ENCODE measurements around the gene GNE.

The GNE gene

DNA sequence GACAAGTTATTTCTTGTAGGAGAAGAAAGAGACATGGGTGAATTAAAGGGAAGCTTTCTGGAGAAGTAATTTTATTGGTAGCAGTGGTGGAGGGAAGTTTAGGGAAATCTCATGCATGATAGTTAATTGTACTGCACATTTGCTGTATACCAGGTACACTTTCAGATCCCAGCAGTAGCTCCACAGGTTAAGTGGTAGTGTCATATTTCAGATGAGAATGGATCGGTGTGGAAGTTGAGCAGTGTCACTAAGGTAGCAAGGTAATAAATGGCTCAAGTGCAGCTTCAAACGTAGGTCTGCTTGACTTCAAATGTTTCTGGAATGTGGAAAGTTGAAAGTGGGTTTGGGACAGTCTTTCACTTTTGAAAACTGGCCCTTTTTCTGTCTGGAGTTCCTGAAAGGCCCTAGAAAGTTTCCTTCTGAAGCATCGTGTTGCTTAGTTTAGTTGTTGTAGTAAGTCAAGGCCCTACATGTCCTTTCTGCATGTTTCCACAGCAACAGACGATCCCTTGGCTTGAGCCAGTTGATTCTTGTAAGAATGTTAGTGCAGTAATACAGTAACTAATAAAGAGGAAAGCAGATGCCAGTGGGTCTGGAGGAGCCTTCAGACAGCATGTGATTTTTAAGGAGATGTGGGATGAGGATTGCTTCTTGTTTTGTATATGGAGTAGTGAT lies 63.8 kb downstream of the GNE start:
- TF ChIP-seq, protein P1, sequence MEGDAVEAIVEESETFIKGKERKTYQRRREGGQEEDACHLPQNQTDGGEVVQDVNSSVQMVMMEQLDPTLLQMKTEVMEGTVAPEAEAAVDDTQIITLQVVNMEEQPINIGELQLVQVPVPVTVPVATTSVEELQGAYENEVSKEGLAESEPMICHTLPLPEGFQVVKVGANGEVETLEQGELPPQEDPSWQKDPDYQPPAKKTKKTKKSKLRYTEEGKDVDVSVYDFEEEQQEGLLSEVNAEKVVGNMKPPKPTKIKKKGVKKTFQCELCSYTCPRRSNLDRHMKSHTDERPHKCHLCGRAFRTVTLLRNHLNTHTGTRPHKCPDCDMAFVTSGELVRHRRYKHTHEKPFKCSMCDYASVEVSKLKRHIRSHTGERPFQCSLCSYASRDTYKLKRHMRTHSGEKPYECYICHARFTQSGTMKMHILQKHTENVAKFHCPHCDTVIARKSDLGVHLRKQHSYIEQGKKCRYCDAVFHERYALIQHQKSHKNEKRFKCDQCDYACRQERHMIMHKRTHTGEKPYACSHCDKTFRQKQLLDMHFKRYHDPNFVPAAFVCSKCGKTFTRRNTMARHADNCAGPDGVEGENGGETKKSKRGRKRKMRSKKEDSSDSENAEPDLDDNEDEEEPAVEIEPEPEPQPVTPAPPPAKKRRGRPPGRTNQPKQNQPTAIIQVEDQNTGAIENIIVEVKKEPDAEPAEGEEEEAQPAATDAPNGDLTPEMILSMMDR (IDR thresholded peaks at IDR 0.05; ENCODE audit: low read depth, low read length, missing control alignments), result no peak
- no peak overlapping the region for H3K4me3 ChIP-seq (ENCODE audit: low read depth, low read length)
- no peak for DNase-seq (ENCODE audit: low read depth)

DNA sequence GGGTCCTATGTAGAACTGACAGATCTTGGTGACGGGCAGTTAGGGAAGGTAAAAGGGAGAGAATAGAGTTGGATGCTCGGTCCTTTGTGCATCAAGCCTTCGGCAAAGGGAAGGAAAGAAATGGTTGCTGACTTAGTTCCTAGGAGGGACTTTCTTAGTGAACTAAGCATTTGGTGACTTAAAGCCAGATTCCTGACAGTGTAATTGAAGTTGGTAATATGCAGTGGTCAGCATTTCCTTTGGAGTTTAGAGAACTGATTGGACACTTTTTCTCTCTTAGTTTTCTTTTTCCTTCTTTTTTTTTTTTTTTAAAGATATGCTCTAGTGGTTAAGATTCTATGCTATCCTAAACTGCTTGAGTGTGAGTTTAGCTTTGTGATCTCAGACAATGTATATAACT lies 65.2 kb downstream of the GNE start:
- DNase-seq (ENCODE audit: low read depth), result no peak
- TF ChIP-seq, protein P1 (IDR thresholded peaks at IDR 0.05; ENCODE audit: low read depth, low read length, missing control alignments), result no peak
- peak overlapping the region; percentile 97 for H3K4me3 ChIP-seq (ENCODE audit: low read depth, low read length)

DNA sequence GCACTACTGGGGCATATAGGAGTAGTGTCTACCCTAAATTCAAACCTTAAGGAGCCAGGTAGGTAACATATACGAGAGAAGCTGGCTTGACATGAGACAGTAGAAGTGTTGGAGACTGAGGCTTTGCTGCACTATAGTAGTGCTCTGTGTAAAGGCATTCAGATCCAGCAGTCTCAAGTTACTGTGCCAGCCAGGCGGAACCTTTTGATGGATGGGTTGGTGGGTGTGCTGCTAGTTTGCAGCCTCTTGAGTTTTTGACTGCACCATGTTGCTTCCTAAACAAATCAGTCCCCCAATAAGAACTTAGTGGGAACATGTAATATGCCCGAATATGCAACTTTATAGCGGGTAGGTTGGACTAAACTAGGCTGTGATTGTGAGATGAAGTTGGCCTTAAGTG lies 66.1 kb downstream of the GNE start:
- TF ChIP-seq, protein P1 (IDR thresholded peaks at IDR 0.05; ENCODE audit: low read depth, low read length, missing control alignments), result no peak
- DNase-seq (ENCODE audit: low read depth), result no peak
- peak overlapping the region; percentile 97 for H3K4me3 ChIP-seq (ENCODE audit: low read depth, low read length)

DNA sequence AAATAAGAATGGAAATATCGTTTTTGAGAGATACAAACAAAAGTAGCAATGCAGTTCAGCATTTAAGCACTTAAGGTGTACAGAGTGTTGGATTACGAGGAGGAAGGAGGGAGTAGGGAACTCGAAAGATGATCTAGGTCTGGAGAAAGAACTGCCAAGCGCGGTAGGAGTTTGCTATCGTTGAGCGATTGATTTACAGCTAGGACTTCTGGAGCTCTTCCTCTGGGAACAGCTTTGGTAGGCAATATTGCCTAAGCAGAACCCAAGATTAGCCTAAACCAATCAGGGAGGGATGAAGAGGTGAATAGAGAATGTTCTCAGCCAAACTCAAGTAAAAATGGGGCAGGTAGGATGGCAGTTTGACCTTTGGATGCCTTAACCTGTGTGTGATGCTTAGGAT lies 66.6 kb downstream of the GNE start:
- TF ChIP-seq, protein P1 (IDR thresholded peaks at IDR 0.05; ENCODE audit: low read depth, low read length, missing control alignments), result no peak
- peak overlapping the region; percentile 97 for H3K4me3 ChIP-seq (ENCODE audit: low read depth, low read length)
- no peak for DNase-seq (ENCODE audit: low read depth)

DNA sequence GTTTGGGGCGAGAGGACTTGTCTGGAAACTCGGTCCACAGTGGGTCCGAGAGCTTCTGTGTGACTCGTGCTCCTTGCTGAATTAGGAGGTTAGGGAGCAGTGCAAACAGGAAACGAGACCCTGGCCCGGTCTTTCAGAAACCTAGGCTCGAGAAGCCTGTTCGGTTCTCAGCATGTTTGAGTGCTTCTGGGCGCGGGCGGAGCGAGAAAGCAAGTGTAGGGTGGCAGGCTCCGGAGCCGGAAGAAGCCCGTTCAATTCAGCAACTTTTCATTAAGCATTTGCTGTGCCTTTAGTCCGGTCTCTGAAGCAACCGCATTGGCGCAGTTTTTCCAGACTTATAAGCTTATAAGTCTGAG lies 67.0 kb downstream of the GNE start:
- H3K4me3 ChIP-seq (ENCODE audit: low read depth, low read length), result peak overlapping the region; percentile 97
- TF ChIP-seq, protein P1 (IDR thresholded peaks at IDR 0.05; ENCODE audit: low read depth, low read length, missing control alignments), result no peak
- DNase-seq (ENCODE audit: low read depth), result peak; percentile 13

DNA sequence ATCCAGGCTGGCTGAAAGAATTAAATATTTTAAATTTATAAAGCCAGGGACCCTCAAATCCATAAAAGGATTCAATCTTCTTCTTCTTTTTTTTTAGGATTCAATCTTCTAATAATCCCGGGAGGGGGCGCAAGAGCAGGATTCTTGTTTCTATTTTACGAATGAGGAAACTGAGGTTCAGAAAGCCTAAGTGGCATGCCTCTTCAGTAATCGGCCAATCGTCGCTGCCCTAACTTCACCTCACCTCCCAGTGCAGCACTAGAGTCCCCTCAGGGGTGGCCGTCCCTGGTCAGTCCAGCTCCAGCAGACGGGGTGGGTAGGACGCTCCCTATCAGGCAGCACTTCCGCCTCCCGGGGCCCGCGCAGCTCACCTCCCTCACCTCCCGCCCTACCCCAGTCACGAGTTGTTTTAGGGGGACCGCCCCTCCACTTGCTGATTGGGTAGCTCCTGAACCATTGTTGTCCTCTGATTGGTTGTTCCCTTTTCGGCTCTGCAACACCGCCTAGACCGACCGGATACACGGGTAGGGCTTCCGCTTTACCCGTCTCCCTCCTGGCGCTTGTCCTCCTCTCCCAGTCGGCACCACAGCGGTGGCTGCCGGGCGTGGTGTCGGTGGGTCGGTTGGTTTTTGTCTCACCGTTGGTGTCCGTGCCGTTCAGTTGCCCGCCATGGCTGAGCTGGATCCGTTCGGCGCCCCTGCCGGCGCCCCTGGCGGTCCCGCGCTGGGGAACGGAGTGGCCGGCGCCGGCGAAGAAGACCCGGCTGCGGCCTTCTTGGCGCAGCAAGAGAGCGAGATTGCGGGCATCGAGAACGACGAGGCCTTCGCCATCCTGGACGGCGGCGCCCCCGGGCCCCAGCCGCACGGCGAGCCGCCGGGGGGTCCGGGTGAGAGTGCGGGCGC lies 67.6 kb downstream of the GNE start, which contains the start of gene CLTA:
Gene CLTA, plus strand, starts transcription at position 534 of the 902 bp plus-strand sequence. Its CDS starts 136 bp downstream, at position 670.
- TF ChIP-seq, protein P1 (IDR thresholded peaks at IDR 0.05; ENCODE audit: low read depth, low read length, missing control alignments), result peak; percentile 55
- peak; percentile 97 for DNase-seq (ENCODE audit: low read depth)
- peak within 1 kb of the TSS; percentile 97 for H3K4me3 ChIP-seq (ENCODE audit: low read depth, low read length)
